GM12892 (cell line): ENCODE data around the gene DHCR24.

Source experiments
- POLR2A ChIP-seq: IDR thresholded peaks from 2 replicates; pipeline ENCODE4 v1.6.1; 2011; ENCODE audit warnings: low read depth, low read length, control low read depth
- POLR2AphosphoS5 ChIP-seq: IDR thresholded peaks from 2 replicates; pipeline ENCODE4 v1.6.1; 2011; ENCODE audit warnings: low read depth, low read length, control low read depth
- TAF1 ChIP-seq: IDR thresholded peaks from 2 replicates; pipeline ENCODE4 v1.6.1; 2011; ENCODE audit warnings: low read depth, mild to moderate bottlenecking, control low read depth, low read length, borderline replicate concordance

- TF ChIP-seq TAF1, result no peak
- no peak for TF ChIP-seq POLR2A
- no peak for TF ChIP-seq POLR2AphosphoS5
These were observed 43.5 kb downstream of the DHCR24 start for GRCh38 chr1:54843449-54843848.
